Panc1 (cell line): ENCODE results near the gene OSBP2. TPM values are rescaled to one million over a fixed set of nuclear protein-coding genes. Genes with fewer than 3 reads are reported as not detected.

Experiments used
- ATAC-seq: fragments of 200-7000 bp; cut with Tn5 transposase; 2 replicates; pipeline ENCODE4 v1.9.1; 2020; ENCODE audit warnings: mild to moderate bottlenecking, moderate library complexity
- BruUV-seq: library from RNA; stranded (reverse); fragments of 400-500 nt; replicated peaks from 2 replicates; lab custom pipeline; 2021; lab: Mats Ljungman, UMichigan
- CTCF ChIA-PET: fragments of 300-600 bp; sonication (Branson Sonifier 250); formaldehyde crosslinking; loops from one replicate; lab custom pipeline; 2022; ENCODE audit warnings: antibody characterized with exemption; lab: Charles Lee
- POLR2A ChIA-PET: fragments of 300-600 bp; sonication (Branson Sonifier 250); formaldehyde crosslinking; loops from one replicate; lab custom pipeline; 2022; ENCODE audit warnings: antibody characterized with exemption; lab: Charles Lee
- DNase-seq: peaks from one replicate; pipeline ENCODE4 v3.0.0-alpha.2; 2010; ENCODE audit warnings: low read depth, low spot score
- H3K27ac ChIP-seq: 2 replicates; pipeline ENCODE4 v1.5.1; 2011; ENCODE audit warnings: mild to moderate bottlenecking, low read length, inconsistent platforms
- H3K27me3 ChIP-seq: fragments of 200-500 bp; sonication (Bioruptor generic); 2 replicates; pipeline ENCODE4 v1.6.0; 2014; ENCODE audit warnings: low read length, inconsistent platforms; ENCODE audit not compliant: control insufficient read depth, insufficient read depth
- H3K36me3 ChIP-seq: fragments of 200-500 bp; sonication (Bioruptor generic); 2 replicates; pipeline ENCODE4 v1.5.1; 2014; ENCODE audit warnings: inconsistent platforms, mild to moderate bottlenecking, low read length, moderate library complexity; ENCODE audit not compliant: control insufficient read depth, insufficient read depth
- H3K4me1 ChIP-seq: 2 replicates; pipeline ENCODE4 v1.5.1; 2011; ENCODE audit warnings: inconsistent platforms, mild to moderate bottlenecking, low read length, moderate library complexity; ENCODE audit not compliant: control insufficient read depth, insufficient read depth
- H3K4me3 ChIP-seq, 2 experiments: 2 replicates each; pipeline ENCODE4 v1.5.1; 2011 to 2012; ENCODE audit warnings: low read depth in 2 of 2, low read length in 2 of 2, mild to moderate bottlenecking in 2 of 2, inconsistent platforms in 1 of 2, moderate library complexity in 1 of 2
- H3K9me3 ChIP-seq: fragments of 200-500 bp; sonication (Bioruptor generic); 2 replicates; pipeline ENCODE4 v1.5.1; 2014; ENCODE audit warnings: low read depth, mild to moderate bottlenecking, inconsistent platforms, low read length, moderate library complexity; ENCODE audit not compliant: control insufficient read depth, insufficient read depth
- POLR2AphosphoS5 ChIP-seq: IDR thresholded peaks from 2 replicates; pipeline ENCODE4 v1.6.1; 2012; ENCODE audit warnings: mild to moderate bottlenecking, low read depth, low read length, moderate library complexity
- SIN3A ChIP-seq: IDR thresholded peaks from 2 replicates; pipeline ENCODE4 v1.6.1; 2012; ENCODE audit warnings: low read depth, mild to moderate bottlenecking, low read length, moderate library complexity, borderline replicate concordance; ENCODE audit not compliant: insufficient read depth
- TCF7L2 ChIP-seq: IDR thresholded peaks from 2 replicates; pipeline ENCODE4 v1.6.1; 2011; ENCODE audit warnings: mild to moderate bottlenecking, low read depth, low read length, inconsistent platforms
- in situ Hi-C: cut with HindIII; loops from 2 replicates; pipeline ENCODE4 v1.10.0; 2016; ENCODE audit warnings: low sequenced_read_pairs, low pct_unique_long_range_greater_than_20kb
- intact Hi-C: fragments of 100-400 bp; cut with micrococcal nuclease; formaldehyde crosslinking; loops from one replicate; pipeline ENCODE4 v1.10.0; 2022; ENCODE audit not compliant: unreplicated experiment
- total RNA-seq: library from RNA; stranded (reverse); gene quantifications from one replicate; pipeline ENCODE4 v1.2.1, GENCODE V29; 2021; ENCODE audit not compliant: unreplicated experiment
- TF ChIP-seq, protein P1 (sequence below), 2 experiments: IDR thresholded peaks; 2 replicates each; pipeline ENCODE4 v1.6.1; 2011 to 2012; ENCODE audit warnings: low read depth in 2 of 2, control low read depth in 1 of 2, low read length in 1 of 2, mild to moderate bottlenecking in 1 of 2, moderate library complexity in 1 of 2; ENCODE audit not compliant: insufficient read depth in 1 of 2
- TF ChIP-seq, protein P2 (sequence below): fragments of 450-650 bp; IDR thresholded peaks from 2 replicates; pipeline ENCODE4 v1.5.1; 2017; ENCODE audit warnings: mild to moderate bottlenecking

OSBP2 gene
- total RNA-seq, 1 experiment from 2014 or later = 4.7 TPM

DNA sequence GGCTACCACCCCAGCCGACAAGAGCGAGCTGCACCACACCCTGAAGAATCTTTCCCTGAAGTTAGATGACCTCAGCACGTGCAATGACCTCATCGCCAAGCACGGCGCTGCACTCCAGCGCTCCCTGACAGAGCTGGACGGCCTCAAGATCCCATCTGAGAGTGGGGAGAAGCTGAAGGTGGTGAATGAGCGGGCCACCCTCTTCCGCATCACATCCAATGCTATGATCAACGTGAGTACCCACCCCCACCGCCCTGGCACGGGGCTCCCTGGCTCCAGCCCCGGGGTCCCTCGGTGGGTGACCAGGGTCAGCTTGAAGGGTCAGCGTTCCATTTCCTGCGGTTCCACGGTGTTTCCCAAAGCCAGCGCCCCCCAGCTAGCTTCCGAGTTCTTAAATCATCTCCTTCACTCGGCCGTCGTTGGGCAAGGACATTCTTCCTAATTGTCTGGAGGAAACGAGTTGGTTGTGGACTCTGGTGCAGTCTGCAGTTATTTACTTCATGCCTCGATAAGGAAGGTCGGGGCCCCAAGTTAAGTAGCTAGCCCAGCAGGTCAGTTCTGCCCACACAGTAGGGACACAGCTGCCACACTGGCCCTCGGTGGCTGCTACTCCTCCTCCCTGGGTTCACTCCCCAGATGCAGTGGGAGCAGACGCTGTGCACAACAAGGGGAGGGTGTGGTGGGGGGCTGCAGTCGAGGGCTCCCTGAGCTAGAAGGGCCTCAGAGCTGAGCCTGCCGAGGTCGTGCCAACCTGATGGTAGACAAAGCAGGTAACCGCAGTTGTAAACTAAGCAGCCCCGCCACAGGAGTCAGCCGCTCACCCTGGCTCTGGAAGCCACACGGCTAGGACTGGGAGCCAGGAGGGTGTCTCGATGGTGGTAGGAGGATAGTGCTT lies 176.0 kb downstream of the OSBP2 start:
- Histone ChIP-seq H3K4me1 (no peaks in the 10 kb centered on the region), H3K4me3 (no peak overlapping the region), H3K9me3 (no peaks in the 10 kb centered on the region), H3K27me3 (no peaks in the 10 kb centered on the region), H3K36me3 (no peaks in the 10 kb centered on the region), H3K27ac (no peak overlapping the region)
- ChIA-PET POLR2A (interaction anchor here (0.5 kb wide), 1 partner anchor 11 kb away, joined by 3 read pairs; no protein-coding TSS in a partner anchor), CTCF (no interaction called here)
- DNase-seq (no peak), ATAC-seq (no peak)
- intact Hi-C loops = no loop called here
- in situ Hi-C loops = no loop called here
- no TSS peak for BruUV-seq
- no peak for TF ChIP-seq TCF7L2
- TF ChIP-seq POLR2AphosphoS5 = no peak
- TF ChIP-seq, protein P1, sequence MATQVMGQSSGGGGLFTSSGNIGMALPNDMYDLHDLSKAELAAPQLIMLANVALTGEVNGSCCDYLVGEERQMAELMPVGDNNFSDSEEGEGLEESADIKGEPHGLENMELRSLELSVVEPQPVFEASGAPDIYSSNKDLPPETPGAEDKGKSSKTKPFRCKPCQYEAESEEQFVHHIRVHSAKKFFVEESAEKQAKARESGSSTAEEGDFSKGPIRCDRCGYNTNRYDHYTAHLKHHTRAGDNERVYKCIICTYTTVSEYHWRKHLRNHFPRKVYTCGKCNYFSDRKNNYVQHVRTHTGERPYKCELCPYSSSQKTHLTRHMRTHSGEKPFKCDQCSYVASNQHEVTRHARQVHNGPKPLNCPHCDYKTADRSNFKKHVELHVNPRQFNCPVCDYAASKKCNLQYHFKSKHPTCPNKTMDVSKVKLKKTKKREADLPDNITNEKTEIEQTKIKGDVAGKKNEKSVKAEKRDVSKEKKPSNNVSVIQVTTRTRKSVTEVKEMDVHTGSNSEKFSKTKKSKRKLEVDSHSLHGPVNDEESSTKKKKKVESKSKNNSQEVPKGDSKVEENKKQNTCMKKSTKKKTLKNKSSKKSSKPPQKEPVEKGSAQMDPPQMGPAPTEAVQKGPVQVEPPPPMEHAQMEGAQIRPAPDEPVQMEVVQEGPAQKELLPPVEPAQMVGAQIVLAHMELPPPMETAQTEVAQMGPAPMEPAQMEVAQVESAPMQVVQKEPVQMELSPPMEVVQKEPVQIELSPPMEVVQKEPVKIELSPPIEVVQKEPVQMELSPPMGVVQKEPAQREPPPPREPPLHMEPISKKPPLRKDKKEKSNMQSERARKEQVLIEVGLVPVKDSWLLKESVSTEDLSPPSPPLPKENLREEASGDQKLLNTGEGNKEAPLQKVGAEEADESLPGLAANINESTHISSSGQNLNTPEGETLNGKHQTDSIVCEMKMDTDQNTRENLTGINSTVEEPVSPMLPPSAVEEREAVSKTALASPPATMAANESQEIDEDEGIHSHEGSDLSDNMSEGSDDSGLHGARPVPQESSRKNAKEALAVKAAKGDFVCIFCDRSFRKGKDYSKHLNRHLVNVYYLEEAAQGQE (IDR thresholded peaks at IDR 0.05; ENCODE audit: insufficient read depth in 1 of 2, low read depth in 2 of 2, low read length in 1 of 2) = no peak
- TF ChIP-seq, protein P2, sequence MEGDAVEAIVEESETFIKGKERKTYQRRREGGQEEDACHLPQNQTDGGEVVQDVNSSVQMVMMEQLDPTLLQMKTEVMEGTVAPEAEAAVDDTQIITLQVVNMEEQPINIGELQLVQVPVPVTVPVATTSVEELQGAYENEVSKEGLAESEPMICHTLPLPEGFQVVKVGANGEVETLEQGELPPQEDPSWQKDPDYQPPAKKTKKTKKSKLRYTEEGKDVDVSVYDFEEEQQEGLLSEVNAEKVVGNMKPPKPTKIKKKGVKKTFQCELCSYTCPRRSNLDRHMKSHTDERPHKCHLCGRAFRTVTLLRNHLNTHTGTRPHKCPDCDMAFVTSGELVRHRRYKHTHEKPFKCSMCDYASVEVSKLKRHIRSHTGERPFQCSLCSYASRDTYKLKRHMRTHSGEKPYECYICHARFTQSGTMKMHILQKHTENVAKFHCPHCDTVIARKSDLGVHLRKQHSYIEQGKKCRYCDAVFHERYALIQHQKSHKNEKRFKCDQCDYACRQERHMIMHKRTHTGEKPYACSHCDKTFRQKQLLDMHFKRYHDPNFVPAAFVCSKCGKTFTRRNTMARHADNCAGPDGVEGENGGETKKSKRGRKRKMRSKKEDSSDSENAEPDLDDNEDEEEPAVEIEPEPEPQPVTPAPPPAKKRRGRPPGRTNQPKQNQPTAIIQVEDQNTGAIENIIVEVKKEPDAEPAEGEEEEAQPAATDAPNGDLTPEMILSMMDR = no peak
- TF ChIP-seq SIN3A = no peak

DNA sequence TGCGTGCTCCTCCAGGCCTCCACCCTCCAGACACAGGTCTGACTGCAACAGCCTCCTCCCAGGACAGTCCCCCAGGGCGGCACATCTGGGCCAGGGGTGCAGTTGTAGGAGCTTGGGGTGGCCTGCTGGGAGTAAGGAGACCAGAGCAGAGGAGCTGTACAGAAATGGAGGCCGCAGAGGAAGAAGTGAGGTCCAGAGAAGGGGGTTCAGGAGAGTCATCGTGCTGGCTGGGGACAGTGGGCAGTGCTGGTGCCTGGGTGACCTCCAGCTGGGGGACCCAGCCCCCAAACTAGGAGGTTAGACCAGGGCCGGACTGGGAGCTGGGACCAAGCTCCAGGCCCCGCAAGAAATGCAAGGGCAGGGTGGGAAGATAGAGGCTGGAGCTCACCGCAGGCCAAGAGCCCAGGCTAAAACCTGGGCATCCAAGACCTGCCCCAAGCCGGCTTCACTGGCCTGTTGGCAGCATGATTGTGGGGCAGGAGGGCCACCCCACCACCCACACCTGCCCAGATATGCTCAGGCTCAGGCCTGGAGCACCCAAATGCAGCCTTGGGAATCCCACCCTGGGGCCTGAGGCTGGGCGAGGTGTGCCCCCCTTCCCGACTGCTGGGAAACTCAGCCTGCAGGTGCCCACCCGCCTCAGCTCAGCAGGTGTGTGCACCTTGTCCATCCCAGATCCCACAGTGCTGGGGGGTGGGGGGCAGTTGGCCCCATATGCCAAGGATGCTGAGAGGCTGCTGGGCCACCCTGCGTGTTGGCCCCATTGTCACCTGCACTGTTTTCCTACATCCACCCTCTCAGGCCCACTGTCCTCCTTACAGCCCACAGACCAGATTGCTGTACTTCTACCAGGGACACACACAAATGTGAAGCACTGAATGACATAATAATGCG lies 177.0 kb downstream of the OSBP2 start:
- H3K4me3 ChIP-seq = no peak overlapping the region
- H3K36me3 ChIP-seq = no peaks in the 10 kb centered on the region
- TF ChIP-seq SIN3A = no peak
- TF ChIP-seq, protein P2 = no peak
- TF ChIP-seq POLR2AphosphoS5 = no peak
- TF ChIP-seq, protein P1 (IDR thresholded peaks at IDR 0.05; ENCODE audit: insufficient read depth in 1 of 2, low read depth in 2 of 2, low read length in 1 of 2) = no peak
- no peak for TF ChIP-seq TCF7L2
- no peaks in the 10 kb centered on the region for H3K9me3 ChIP-seq
- in situ Hi-C loops = no loop called here
- ChIA-PET CTCF (interaction anchor here (0.6 kb wide), 1 partner anchor 108 kb away, joined by 11 read pairs; no protein-coding TSS in a partner anchor), POLR2A (interaction anchor here (0.5 kb wide), 1 partner anchor 10 kb away, joined by 3 read pairs; no protein-coding TSS in a partner anchor)
- BruUV-seq = no TSS peak
- ATAC-seq (no peak), DNase-seq (no peak)
- H3K27me3 ChIP-seq = no peaks in the 10 kb centered on the region
- no peaks in the 10 kb centered on the region for H3K4me1 ChIP-seq
- intact Hi-C loops = no loop called here
- no peak overlapping the region for H3K27ac ChIP-seq
